GM19351 (cell line): Measurements from ENCODE around the gene TMED1.
"Not testable (repeated sequence)": the region's sequence is repeated elsewhere in the genome, so short reads cannot be mapped to it uniquely, and the experiment has no call there.

Source experiments
- ATAC-seq: cut with Tn5 transposase; IDR thresholded peaks from one replicate; pipeline ENCODE4 v1.9.1; 2021; ENCODE audit warnings: mild to moderate bottlenecking, moderate library complexity; ENCODE audit not compliant: unreplicated experiment

TMED1 gene

GRCh38 chr19:10862561-10863106 is 26.6 kb upstream of the TMED1 start:
- no peak for ATAC-seq

DNA sequence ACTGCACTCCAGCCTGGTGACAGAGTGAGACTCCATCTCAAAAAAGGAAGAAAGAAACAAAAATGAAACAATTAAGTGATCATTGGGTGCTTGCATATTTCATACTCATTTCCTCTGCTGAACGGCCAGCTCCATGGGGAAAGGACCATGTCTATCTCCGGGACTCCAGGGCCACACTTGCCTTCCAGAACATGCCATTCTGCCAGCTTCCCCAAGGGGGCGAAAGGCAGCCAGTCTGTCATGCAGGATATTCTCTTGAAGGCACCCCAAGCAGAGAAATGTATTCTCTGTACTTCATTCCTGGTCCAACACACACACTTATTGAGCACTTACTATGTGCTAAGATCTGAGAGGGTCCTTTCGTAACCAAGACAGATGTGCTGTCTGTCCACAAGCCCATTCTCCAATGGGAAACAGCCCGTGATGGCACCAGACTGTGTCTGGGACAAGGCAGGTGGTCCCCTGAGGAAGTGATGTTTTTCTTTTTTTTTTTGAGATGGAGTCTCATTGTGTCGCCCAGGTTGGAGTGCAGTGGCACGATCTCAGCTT is 25.2 kb upstream of the TMED1 start:
- ATAC-seq: no peak

GRCh38 chr19:10858204-10858828 is 22.3 kb upstream of the TMED1 start:
- no peak for ATAC-seq

- not testable (repeated sequence) for ATAC-seq
Measured at GRCh38 chr19:10856899-10857298, 20.9 kb upstream of the TMED1 start.

GRCh38 chr19:10855879-10856522 is 20.0 kb upstream of the TMED1 start:
- no peak for ATAC-seq

- no peak for ATAC-seq
Measured at GRCh38 chr19:10854350-10855089, 18.5 kb upstream of the TMED1 start.

GRCh38 chr19:10852941-10853340 is 16.9 kb upstream of the TMED1 start:
- ATAC-seq: no peak

DNA sequence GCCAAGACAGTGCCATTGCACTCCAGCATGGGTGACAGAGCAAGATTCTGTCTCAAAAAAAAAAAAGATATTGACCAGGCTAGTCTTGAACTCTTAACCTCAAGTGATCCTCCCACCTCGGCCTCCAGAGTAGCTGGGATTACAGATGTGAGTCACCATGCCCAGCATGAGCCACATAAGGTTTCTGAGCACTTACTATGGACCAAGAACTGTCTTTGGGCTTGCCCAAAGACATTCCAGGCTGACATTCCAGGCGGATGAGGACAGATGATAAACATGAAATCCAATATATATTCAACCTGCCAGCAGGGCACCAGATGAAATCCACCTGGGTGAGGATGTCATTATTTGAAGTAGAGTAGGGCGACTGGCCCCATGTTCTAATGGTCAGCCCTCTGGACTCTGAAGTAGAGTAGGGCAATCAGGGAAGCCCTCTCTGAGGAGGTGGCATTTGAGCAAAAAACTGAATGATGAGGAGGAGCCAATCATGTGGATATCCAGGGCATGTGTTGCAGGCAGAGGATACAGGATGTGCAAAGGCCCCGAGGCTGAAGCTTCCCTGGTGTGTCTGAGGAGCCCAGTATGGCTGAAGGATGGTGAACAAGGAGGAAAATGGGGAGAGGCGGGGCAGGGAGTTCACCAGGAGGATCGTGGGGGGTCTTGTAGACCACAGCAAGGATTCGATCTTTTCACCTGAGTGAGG is 16.2 kb upstream of the TMED1 start:
- ATAC-seq: no peak

DNA sequence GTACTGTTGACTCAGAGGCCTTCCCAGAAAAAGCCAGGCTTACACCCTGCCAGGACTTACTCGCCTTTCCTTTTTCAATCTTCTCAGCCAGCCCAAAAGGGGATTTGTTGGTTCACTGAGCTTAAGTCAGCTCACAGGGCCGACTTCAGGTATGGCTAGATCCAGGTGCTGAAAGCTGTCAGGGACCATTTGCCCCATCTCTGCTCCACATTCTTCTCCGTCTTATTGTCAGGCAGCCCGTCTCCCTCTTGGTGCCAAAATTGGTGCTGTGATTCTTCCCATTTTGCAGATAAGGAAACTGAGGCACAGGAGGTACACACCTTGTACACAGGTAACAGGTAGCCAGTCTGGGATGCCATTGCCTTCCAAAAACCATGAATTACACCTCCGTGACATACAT is 14.6 kb upstream of the TMED1 start:
- ATAC-seq: no peak

GRCh38 chr19:10848230-10848856 is 12.3 kb upstream of the TMED1 start, which contains the start of gene C19orf38:
Gene C19orf38, plus strand, starts transcription at chr19:10848415. Its CDS starts 94 bp downstream, at chr19:10848509.
- ATAC-seq: no peak

DNA sequence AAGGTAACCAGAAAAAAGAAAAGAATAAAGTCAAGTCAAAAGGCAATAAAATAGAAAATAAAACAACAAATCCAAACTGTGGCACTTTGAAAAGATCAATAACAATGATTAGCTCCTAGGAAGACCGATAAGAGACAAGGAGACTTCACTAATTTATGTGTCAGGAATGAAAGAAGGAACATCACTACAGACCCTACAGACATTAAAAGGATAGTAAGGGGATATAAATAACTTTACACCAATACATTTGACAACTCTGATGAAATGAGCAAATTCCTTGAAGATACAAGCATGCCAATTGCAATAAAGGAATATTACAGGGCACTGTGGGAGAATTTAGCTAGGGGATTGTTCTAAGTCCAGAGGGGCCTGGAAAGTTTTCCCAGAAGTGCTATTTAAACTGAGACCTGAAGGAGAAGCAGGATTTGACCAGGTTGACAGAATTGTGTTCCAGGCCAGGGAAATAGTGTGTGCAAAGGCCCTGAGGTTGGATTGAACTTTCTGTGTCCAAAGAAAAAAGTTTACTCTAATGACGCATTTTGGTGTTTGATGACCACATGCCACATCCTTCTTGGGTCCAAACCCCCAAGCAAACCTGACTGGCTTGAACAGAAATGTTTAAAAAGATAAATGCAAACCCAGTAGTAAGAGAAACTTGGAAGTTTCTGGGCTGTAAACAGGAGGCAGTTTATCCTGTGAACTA is 10.6 kb upstream of the TMED1 start:
- ATAC-seq: no peak

GRCh38 chr19:10842788-10843187 is 6.8 kb upstream of the TMED1 start:
- ATAC-seq: no peak

DNA sequence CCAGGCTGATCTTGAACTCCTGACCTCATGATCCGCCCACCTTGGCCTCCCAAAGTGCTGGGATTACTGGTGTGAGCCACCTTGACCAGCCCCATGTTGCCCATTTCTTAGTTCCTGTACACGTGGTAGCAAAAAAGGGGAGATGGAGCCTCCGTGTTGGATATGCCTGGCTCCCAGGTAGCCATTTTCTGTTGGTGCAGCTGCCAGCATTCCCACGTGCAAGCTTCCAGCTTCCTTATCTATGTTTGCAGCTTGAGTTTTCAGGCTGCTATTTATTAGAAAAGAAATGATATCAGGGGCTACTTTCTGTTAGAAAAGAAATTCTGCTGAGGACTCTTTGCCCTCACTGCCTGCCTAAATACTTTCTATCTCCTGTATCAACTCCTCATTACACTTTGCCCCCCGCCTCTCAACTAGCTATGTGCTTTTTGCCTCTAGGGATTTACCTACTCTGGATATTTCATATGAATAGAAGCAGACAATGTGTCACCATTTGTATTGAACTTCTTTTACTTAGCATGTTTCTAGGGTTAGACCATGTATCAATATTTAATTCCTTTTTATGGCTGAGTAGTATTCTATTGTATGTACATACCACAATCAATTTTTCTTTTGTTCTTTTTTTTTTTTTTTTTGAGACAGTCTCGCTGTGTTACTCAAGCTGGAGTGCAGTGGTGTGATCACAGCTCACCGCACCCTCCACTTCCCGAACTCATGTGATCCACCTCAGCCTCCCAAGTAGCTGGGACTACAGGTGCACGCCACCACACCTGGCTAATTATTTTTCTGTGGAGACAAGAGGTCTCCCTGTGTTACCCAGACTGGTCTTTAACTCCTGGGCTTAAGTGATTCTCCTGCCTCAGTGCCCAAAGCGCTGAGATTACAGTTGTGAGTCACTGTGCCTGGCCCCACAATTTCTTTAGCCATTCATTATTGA is 3.4 kb upstream of the TMED1 start:
- no peak for ATAC-seq

DNA sequence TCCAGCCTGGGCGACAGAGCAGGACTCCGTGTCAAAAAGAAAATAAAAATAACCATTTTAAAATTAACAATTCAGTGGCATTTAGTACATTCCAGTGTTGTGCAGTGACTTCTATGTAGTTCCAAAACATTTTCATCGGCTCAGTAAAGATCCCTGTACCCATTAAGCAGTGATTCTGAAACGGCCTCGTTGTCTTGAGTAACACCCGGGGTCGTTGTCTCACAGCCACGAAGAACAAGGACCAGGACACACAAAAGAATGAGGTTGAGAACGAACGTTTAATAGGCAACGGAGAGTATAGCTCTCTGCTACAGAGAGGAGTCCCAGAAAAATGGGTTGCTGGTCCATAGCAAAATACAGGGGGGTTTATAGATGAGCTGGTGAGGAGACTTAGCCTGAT is 2.4 kb upstream of the TMED1 start:
- no peak for ATAC-seq

GRCh38 chr19:10837649-10838048 is 1.6 kb upstream of the TMED1 start:
- ATAC-seq: not testable (repeated sequence)

- ATAC-seq: peak; percentile 23
Measured at GRCh38 chr19:10836479-10837330, 693 bp upstream of the TMED1 start.

DNA sequence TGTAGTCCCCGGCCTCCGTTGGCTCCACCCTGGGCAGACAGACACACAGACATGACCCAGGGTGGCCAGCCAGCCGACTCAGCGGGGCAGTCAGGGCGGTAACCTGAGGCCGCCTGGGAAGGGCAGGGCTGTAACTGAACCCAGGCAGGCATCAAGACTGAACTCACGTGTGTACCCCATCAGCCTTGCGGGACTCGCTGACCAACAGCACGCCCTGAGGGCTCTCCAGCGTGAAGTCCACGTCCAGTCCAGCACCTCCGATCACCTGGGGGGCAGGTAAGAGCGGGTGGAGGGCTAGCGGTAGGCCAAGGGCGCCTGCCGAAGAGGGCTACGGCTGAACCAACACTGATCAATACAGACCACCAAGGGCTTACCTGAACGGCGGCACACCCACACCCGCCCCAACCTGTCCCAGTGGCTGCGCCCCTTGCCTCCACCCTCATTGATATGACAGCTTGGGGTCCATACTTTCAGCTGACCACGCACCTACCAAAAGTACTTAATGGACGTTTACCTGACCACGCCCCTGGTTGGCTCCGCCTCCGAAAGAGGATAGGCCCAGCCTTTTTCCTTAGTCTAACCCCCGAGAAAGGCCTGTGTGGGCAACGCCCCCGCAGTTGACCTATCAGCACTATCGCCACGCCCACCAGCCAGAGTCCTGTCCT is 791 bp downstream of the TMED1 start:
- ATAC-seq: no peak
